ENCODE data around the gene THPO. TPM values are rescaled to one million over a fixed set of nuclear protein-coding genes. Genes with fewer than 3 reads are reported as not detected.

Gene THPO
- total RNA-seq, 1 donor from 2014 or later = not detected

GRCh38 chr3:184399410-184399809 is 21.4 kb upstream of the THPO start:
- Histone ChIP-seq H3K27me3 (ENCODE audit: control insufficient read depth, insufficient read depth, low read length) (peaks cover 8% of the 10 kb centered on the region), H3K36me3 (ENCODE audit: control insufficient read depth, insufficient read depth, low read length) (no peaks in the 10 kb centered on the region), H3K4me3 (ENCODE audit: low read depth, low read length) (no peak overlapping the region)
- TF ChIP-seq, protein P1, sequence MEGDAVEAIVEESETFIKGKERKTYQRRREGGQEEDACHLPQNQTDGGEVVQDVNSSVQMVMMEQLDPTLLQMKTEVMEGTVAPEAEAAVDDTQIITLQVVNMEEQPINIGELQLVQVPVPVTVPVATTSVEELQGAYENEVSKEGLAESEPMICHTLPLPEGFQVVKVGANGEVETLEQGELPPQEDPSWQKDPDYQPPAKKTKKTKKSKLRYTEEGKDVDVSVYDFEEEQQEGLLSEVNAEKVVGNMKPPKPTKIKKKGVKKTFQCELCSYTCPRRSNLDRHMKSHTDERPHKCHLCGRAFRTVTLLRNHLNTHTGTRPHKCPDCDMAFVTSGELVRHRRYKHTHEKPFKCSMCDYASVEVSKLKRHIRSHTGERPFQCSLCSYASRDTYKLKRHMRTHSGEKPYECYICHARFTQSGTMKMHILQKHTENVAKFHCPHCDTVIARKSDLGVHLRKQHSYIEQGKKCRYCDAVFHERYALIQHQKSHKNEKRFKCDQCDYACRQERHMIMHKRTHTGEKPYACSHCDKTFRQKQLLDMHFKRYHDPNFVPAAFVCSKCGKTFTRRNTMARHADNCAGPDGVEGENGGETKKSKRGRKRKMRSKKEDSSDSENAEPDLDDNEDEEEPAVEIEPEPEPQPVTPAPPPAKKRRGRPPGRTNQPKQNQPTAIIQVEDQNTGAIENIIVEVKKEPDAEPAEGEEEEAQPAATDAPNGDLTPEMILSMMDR (IDR thresholded peaks at IDR 0.05; ENCODE audit: insufficient read depth, low read length, severe bottlenecking) = no peak
- DNase-seq (ENCODE audit: low read depth) (peak; percentile 53), FAIRE-seq (no peak)

GRCh38 chr3:184395320-184395660 is 17.3 kb upstream of the THPO start:
- DNase-seq (ENCODE audit: low read depth) = no peak
- peaks cover 5% of the 10 kb centered on the region for H3K27me3 ChIP-seq (ENCODE audit: control insufficient read depth, insufficient read depth, low read length)
- H3K4me3 ChIP-seq (ENCODE audit: low read depth, low read length) = no peak overlapping the region
- TF ChIP-seq, protein P1 (IDR thresholded peaks at IDR 0.05; ENCODE audit: insufficient read depth, low read length, severe bottlenecking) = no peak
- FAIRE-seq = no peak
- no peaks in the 10 kb centered on the region for H3K36me3 ChIP-seq (ENCODE audit: control insufficient read depth, insufficient read depth, low read length)

DNA sequence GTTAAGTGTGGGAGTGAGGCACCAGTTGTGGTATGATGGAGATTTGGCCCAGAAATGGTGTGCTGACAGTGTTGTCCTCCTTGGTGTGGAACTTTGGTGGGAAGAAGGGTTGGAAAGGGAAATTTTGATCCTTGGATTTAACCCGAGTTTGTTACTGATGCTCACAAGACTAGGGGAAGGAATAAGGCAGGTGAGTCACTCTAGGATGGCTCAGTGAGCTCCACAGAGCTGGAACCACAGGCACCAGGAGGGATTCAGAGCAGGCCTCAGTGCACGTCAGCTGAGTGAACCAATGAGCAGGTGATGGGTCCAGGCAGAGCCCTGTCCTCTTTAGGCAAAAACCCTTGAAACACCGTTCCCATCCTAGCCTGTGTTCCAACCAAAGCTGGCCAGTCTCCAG is 13.3 kb upstream of the THPO start:
- FAIRE-seq = no peak
- no peak overlapping the region for H3K4me3 ChIP-seq (ENCODE audit: low read depth, low read length)
- TF ChIP-seq, protein P1 (IDR thresholded peaks at IDR 0.05; ENCODE audit: insufficient read depth, low read length, severe bottlenecking) = no peak
- peaks cover 3% of the 10 kb centered on the region for H3K27me3 ChIP-seq (ENCODE audit: control insufficient read depth, insufficient read depth, low read length)
- DNase-seq (ENCODE audit: low read depth) = no peak
- no peaks in the 10 kb centered on the region for H3K36me3 ChIP-seq (ENCODE audit: control insufficient read depth, insufficient read depth, low read length)

GRCh38 chr3:184389935-184390528 is 12.0 kb upstream of the THPO start:
- FAIRE-seq (no peak), DNase-seq (ENCODE audit: low read depth) (no peak)
- Histone ChIP-seq H3K27me3 (ENCODE audit: control insufficient read depth, insufficient read depth, low read length) (peaks cover 1% of the 10 kb centered on the region), H3K36me3 (ENCODE audit: control insufficient read depth, insufficient read depth, low read length) (no peaks in the 10 kb centered on the region), H3K4me3 (ENCODE audit: low read depth, low read length) (no peak overlapping the region)
- TF ChIP-seq, protein P1 (IDR thresholded peaks at IDR 0.05; ENCODE audit: insufficient read depth, low read length, severe bottlenecking) = no peak

DNA sequence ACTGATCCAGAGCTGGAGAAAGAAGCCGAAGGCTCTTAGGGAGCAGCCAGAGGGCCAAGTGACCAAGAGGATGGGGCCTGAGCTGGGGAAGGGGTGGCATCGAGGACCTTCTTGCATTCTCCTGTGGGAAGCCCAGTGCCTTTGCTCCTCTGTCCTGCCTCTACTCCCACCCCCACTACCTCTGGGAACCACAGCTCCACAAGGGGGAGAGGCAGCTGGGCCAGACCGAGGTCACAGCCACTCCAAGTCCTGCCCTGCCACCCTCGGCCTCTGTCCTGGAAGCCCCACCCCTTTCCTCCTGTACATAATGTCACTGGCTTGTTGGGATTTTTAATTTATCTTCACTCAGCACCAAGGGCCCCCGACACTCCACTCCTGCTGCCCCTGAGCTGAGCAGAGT is 11.4 kb upstream of the THPO start:
- H3K4me3 ChIP-seq (ENCODE audit: low read depth, low read length) = no peak overlapping the region
- TF ChIP-seq, protein P1 (IDR thresholded peaks at IDR 0.05; ENCODE audit: insufficient read depth, low read length, severe bottlenecking) = no peak
- DNase-seq (ENCODE audit: low read depth) (no peak), FAIRE-seq (no peak)
- H3K27me3 ChIP-seq (ENCODE audit: control insufficient read depth, insufficient read depth, low read length) = peaks cover 1% of the 10 kb centered on the region
- H3K36me3 ChIP-seq (ENCODE audit: control insufficient read depth, insufficient read depth, low read length) = no peaks in the 10 kb centered on the region

DNA sequence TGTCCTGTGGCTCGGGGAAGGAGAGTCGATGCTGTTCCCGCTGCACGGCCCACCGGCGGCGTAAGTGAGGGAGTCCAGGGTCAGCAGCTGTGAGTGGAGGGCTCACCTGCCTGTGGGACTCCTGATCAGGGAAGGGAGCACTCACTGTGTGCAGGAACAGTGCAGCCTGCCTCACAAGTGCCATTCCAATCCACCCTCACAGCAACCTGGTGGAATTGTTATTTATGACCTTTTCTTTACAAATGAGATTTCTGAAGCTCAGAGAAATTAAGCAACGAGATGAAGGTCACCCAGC is 10.9 kb upstream of the THPO start:
- Histone ChIP-seq H3K36me3 (ENCODE audit: control insufficient read depth, insufficient read depth, low read length) (no peaks in the 10 kb centered on the region), H3K4me3 (ENCODE audit: low read depth, low read length) (no peak overlapping the region), H3K27me3 (ENCODE audit: control insufficient read depth, insufficient read depth, low read length) (peaks cover 1% of the 10 kb centered on the region)
- FAIRE-seq (peak; percentile 32), DNase-seq (ENCODE audit: low read depth) (no peak)
- TF ChIP-seq, protein P1 (IDR thresholded peaks at IDR 0.05; ENCODE audit: insufficient read depth, low read length, severe bottlenecking) = no peak

All from bronchial epithelial cell (primary cell).